ENCODE measurements around the gene CAV2.

The CAV2 gene

GRCh38 chr7:116557901-116558300 is 58.4 kb downstream of the CAV2 start:
- DNase-seq (ENCODE audit: low read depth) = no peak
- no peak overlapping the region for H3K4me3 ChIP-seq (replicated peaks; ENCODE audit: low read depth, low read length)
- TF ChIP-seq CTCF (IDR thresholded peaks at IDR 0.05; ENCODE audit: low read length, missing control alignments) = no peak

All from fibroblast of pulmonary artery (primary cell).